Measurements from ENCODE around the gene CALML3. TPM values are rescaled to one million over a fixed set of nuclear protein-coding genes. Genes with fewer than 3 reads are reported as not detected.

Gene CALML3
- total and polyA plus RNA-seq, 2 of the 13 experiments (the other 11 are each of a cell fraction or from before 2014, with no cell fraction given) = not detected

DNA sequence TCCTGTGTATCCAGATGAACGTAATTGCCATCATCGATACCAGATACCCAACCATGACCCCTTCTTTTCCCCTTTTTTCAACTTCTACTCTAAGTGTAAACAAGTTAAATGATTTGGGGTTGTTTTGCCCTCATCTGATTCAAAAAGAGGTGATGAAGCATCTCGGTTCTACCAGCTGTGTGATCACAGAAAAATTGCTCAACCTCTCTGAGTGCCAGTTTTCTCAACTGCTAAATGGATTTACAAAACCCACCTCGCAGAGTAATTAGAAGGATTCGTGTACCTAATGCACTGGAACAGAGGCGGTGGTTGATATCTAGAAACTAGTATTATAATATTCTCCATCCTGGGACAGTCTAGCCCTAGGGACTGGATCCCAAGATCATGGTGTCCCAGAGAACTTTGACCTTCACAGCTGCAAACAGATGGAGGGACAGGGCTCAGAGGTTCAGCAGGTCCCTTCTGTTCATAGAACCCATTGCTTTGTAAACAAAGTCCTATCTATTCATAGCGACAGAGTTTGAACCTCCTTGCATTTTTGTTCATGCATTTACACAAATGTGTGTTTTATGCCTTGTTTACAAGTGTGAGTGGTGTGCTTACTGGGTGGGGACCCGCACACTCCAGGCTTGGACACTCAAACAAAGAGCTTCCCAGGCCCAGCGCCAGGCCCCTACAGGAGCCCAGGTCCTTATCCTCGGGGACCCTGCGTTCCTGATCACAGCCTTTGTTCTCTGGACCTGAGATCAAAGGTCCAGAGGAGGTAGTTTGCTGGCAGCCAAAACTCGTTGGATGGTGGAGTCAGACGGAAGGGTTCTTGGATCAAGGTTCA lies 46.4 kb downstream of the CALML3 start (continued):
- no peak for TF ChIP-seq ZNF574 (CRISPR knock-in tag; IDR thresholded peaks at IDR 0.05)
- peak; percentile 42; the same call in 1 of the 2 replicates for TF ChIP-seq ZNF205 (CRISPR knock-in tag; IDR thresholded peaks at IDR 0.05)
- no peak for TF ChIP-seq RFX5 (IDR thresholded peaks at IDR 0.05; ENCODE audit: low read depth, low read length)
- peak; percentile 79 for TF ChIP-seq RXRA (CRISPR knock-in tag; IDR thresholded peaks at IDR 0.05)
- 0 out of 2 replicates have a peak, but pooled peaks have one; percentile 17 for TF ChIP-seq SOX13 (IDR thresholded peaks at IDR 0.05)
- peak in 1 of 2 experiments; percentile 76; a peak in 2 of 4 replicates for TF ChIP-seq SOX13 (CRISPR knock-in tag; conservative IDR thresholded peaks at IDR 0.05 in 1 of 2, IDR thresholded peaks at IDR 0.05 in 1 of 2)
- TF ChIP-seq ZNF644 (CRISPR knock-in tag; IDR thresholded peaks at IDR 0.05; ENCODE audit: low read depth) = peak; percentile 61; the same call in 1 of the 2 replicates
- TF ChIP-seq ZMYM4 (CRISPR knock-in tag; IDR thresholded peaks at IDR 0.05) = peak; percentile 66
- TF ChIP-seq ZNF652 (CRISPR knock-in tag; IDR thresholded peaks at IDR 0.05; ENCODE audit: borderline replicate concordance, low read depth) = no peak
- TF ChIP-seq HDAC1 (CRISPR knock-in tag; IDR thresholded peaks at IDR 0.05) = peak; percentile 60; the same call in 1 of the 2 replicates
- 0 out of 2 replicates have a peak, but pooled peaks have one; percentile 33 for TF ChIP-seq HOXA5 (CRISPR knock-in tag; IDR thresholded peaks at IDR 0.05)
- TF ChIP-seq, protein P1, sequence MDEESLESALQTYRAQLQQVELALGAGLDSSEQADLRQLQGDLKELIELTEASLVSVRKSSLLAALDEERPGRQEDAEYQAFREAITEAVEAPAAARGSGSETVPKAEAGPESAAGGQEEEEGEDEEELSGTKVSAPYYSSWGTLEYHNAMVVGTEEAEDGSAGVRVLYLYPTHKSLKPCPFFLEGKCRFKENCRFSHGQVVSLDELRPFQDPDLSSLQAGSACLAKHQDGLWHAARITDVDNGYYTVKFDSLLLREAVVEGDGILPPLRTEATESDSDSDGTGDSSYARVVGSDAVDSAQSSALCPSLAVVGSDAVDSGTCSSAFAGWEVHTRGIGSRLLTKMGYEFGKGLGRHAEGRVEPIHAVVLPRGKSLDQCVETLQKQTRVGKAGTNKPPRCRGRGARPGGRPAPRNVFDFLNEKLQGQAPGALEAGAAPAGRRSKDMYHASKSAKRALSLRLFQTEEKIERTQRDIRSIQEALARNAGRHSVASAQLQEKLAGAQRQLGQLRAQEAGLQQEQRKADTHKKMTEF (CRISPR knock-in tag; IDR thresholded peaks at IDR 0.05) = peak; percentile 55
- TF ChIP-seq GLI4 (CRISPR knock-in tag; IDR thresholded peaks at IDR 0.05; ENCODE audit: borderline replicate concordance) = no peak
- TF ChIP-seq GPN1 (CRISPR knock-in tag; IDR thresholded peaks at IDR 0.05; ENCODE audit: borderline replicate concordance) = no peak
- no peak for TF ChIP-seq ZNF34 (CRISPR knock-in tag; IDR thresholded peaks at IDR 0.05; ENCODE audit: borderline replicate concordance)
- TF ChIP-seq MLLT10 (CRISPR knock-in tag; IDR thresholded peaks at IDR 0.05) = no peak
- no peak for TF ChIP-seq WIZ (CRISPR knock-in tag; IDR thresholded peaks at IDR 0.05)
- TF ChIP-seq ZNF24 (IDR thresholded peaks at IDR 0.05) = no peak
- 0 out of 2 replicates have a peak, but pooled peaks have one; percentile 10 for TF ChIP-seq STAG1 (CRISPR knock-in tag; IDR thresholded peaks at IDR 0.05)
- TF ChIP-seq RXRB (CRISPR knock-in tag; IDR thresholded peaks at IDR 0.05; ENCODE audit: borderline replicate concordance) = peak; percentile 67; the same call in 1 of the 2 replicates
- TF ChIP-seq, protein P2, sequence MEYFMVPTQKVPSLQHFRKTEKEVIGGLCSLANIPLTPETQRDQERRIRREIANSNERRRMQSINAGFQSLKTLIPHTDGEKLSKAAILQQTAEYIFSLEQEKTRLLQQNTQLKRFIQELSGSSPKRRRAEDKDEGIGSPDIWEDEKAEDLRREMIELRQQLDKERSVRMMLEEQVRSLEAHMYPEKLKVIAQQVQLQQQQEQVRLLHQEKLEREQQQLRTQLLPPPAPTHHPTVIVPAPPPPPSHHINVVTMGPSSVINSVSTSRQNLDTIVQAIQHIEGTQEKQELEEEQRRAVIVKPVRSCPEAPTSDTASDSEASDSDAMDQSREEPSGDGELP (IDR thresholded peaks at IDR 0.05; ENCODE audit: borderline replicate concordance, low read depth) = peak; percentile 62; the same call in 1 of the 2 replicates
- TF ChIP-seq ZNF563 (CRISPR knock-in tag; IDR thresholded peaks at IDR 0.05) = no peak
- TF ChIP-seq SKIL (CRISPR knock-in tag; IDR thresholded peaks at IDR 0.05; ENCODE audit: borderline replicate concordance) = peak; percentile 29; the same call in 1 of the 2 replicates

Measured in HepG2 (cell line).